GM12865 (cell line): ENCODE results near the gene PIEZO2.
"Not testable (repeated sequence)": the region's sequence is repeated elsewhere in the genome, so short reads cannot be mapped to it uniquely, and the experiment has no call there.

Experiments used
- DNase-seq: peaks from one replicate; pipeline ENCODE4 v3.0.0; 2010; ENCODE audit warnings: low read depth
- H3K4me3 ChIP-seq: 2 replicates; pipeline ENCODE4 v1.5.1; 2011; ENCODE audit warnings: mild to moderate bottlenecking, low read depth, low read length, control low read depth
- TF ChIP-seq, protein P1 (sequence below): IDR thresholded peaks from 2 replicates; pipeline ENCODE4 v1.5.1; 2011; ENCODE audit warnings: low read length, control low read depth, low read depth, inconsistent platforms; ENCODE audit not compliant: insufficient read depth; ENCODE audit errors: missing control alignments

PIEZO2 gene

DNA sequence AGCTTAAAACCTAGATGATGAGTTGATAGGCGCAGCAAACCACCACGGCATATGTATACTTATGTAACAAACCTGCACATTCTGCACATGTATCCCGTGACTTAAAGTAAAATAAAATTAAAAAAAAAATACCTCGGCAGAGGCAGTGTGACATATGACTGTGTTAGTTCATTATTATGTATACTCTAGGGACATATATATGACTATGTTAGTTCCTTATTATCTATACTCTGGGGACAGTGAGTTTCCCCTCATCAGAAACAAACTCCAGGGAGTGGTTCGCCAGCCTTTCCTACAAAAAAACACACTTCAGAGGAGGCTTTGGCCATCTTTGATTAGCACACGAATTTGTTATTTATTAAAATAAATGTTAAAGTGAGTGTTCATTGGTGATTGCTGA, 209.5 kb downstream of the PIEZO2 start:
- TF ChIP-seq, protein P1, sequence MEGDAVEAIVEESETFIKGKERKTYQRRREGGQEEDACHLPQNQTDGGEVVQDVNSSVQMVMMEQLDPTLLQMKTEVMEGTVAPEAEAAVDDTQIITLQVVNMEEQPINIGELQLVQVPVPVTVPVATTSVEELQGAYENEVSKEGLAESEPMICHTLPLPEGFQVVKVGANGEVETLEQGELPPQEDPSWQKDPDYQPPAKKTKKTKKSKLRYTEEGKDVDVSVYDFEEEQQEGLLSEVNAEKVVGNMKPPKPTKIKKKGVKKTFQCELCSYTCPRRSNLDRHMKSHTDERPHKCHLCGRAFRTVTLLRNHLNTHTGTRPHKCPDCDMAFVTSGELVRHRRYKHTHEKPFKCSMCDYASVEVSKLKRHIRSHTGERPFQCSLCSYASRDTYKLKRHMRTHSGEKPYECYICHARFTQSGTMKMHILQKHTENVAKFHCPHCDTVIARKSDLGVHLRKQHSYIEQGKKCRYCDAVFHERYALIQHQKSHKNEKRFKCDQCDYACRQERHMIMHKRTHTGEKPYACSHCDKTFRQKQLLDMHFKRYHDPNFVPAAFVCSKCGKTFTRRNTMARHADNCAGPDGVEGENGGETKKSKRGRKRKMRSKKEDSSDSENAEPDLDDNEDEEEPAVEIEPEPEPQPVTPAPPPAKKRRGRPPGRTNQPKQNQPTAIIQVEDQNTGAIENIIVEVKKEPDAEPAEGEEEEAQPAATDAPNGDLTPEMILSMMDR: no peak
- no peak for DNase-seq
- H3K4me3 ChIP-seq: no peak overlapping the region

DNA sequence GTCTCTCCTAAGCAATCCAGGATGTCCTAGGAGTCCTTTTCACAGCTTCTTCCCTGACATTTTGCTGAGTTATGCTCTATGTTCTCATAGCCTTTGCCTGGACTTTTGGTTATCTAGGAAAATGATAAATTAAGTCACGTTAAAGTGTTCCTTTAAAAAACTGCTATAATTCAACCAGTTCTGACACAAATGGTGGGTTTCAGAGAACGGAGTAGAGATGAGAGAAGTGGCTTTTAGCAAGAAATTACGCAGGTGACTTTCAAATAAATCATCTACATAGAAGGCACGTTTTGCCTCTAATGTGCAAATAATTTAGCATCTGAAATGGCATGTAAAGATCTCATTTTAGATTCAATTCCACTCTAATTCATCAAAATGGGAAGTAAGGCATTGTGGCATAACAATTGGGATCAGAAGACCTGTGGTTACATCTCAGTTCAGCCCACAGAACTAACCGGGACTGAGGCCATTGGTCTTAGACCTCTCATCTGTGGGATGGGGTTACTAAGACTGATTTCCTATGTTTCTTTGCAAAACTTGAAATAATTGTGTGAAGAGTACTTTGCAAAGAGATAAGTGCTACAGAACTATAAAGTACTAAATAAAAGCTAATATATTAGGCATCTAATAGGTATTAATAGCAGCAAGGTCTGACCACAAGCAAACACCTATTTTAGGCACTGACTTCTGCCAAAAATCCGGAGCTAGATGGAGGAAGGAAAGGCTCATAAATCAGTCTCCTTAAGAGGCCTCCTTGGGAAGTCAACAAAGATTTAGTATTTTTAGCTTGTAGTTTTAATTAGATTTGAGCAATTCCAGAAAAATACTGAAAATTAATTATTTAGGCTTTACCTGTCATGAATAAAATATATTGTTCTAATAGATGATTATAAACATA, 211.4 kb downstream of the PIEZO2 start:
- TF ChIP-seq, protein P1: no peak
- DNase-seq: no peak
- no peak overlapping the region for H3K4me3 ChIP-seq

DNA sequence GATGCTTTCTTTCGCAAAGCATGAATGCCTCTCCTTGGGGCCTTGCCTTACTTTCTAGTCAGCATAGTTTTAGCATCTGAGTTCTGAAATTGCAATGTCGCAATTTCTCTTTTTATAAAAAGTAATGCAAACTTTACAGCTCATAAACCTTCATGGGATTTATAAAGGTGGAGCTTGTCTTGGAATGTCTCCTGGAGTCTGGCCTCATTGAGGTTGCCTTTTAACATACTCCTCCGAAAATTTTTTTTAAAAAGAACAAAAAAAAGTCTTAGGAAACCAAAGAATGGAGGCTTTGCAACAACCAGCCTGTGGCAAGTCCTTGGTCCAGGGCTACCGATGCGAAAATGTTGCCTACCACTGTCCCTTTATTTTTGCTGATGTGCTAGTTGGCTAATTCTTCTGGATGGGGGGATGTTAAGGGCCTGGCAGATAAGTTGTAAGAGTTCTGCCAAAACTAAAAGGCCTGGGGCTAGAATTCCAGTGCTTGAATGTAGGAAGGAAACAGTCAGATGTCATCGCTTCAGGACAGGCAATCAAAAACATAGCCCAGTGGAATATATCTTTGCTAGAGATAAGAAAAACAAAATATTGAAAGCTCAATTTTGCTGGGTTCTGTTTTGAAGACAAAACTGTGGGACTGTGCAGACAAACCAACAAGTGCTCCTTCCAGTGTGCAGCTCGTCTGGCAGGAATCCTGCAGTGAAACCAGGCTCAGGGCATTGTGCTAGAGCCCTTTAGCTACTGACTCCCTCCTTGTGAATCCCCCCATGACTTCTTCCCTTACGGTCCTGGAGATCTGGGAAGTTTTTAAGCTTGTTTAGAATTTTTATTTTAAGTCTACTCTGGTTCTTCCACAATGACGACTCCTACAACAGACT, 213.0 kb downstream of the PIEZO2 start:
- no peak overlapping the region for H3K4me3 ChIP-seq
- DNase-seq: no peak
- TF ChIP-seq, protein P1: no peak

DNA sequence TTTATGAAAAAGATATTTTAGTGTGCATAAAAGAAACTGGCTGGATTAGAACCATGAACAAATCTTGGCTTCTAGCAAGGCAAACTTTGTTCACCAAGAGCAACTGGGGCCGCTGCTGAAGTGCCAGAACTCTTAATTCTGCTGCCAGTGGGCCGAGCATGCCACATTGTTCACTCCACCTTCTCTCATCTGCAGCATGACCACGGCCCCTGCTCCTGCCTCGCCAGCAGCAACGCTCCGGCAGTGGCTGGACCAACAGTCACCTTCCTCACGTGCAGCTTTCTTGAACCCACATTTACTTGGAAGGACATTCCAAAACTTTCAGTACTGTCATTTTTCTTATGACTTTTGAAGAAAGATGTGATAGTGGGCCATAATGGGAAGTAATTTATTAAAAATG, 213.8 kb downstream of the PIEZO2 start:
- DNase-seq: no peak
- H3K4me3 ChIP-seq: no peak overlapping the region
- TF ChIP-seq, protein P1: no peak

DNA sequence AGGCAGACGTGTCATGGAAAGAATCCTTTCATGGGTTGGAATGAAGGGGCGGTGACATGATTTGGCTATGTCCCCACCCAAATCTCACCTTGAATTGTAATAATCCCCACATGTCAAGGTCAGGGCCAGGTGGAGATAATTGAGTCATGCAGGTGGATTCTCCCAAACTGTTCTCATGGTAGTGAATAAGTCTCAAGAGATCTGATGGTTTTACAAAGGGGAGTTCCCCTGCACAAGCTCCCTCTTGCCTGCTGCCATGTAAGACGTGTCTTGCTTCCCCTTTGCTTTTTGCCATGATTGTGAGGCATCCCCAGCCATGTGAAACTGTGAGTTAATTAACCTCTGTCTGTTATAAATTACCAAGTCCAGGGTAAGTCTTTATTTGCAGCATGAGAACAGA, 215.7 kb downstream of the PIEZO2 start:
- not testable (repeated sequence) for H3K4me3 ChIP-seq, DNase-seq

DNA sequence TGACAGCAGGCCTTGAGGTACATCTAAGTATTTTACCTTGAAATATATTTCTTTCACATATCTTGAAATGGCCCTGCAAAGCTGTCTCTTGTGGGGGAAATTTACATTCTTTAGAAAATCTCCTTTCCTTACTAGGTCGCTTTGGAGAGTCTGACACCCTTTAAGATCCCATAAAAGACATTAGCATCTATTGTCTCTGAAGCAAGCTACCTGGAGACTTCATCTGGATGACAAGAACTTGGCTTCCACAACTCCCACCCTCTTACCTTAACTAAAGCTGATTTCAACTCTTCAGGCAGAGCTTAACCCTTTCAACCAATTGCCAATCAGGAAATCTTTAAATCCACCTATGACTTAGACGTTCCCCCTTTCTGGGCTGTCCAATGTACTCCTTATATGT, 219.3 kb downstream of the PIEZO2 start:
- TF ChIP-seq, protein P1: no peak

DNA sequence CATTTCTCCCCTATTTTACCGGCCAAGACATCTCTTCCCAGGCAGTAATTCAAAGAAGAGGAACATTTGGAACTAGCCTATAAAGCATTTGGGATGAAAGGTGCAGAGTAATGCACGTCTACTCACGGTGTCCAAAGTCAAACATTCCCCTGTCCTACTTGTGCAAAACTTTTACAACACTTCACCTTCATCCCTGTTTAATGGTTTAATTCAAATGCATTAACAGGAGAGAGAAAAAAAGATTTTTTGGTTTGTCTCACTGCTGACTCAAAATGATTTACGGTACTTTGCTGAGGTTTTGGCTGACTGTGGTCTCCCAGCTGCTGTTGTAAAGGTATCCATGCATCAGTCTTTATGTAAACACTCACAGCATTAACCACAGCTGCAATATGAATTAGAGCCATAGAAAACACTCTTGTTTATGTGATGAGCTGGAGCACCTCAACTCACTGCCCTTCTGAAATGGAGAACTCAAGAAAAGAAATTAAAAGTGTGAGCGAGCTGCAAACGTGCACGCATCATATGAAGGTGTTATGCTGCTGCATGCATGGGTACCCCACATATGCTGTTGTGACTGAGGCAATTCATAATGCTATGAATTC, 220.5 kb downstream of the PIEZO2 start:
- TF ChIP-seq, protein P1: no peak
- DNase-seq: peak; percentile 91
- peak overlapping the region; percentile 36 for H3K4me3 ChIP-seq

More for the DNA sequence above, 219.3 kb downstream of the PIEZO2 start:
- no peak for DNase-seq
- H3K4me3 ChIP-seq: no peak overlapping the region
